ENCODE results near the gene SOCS6.

The SOCS6 gene

GRCh38 chr18:70308555-70309294 lies 19.9 kb downstream of the SOCS6 start:
- no peak for DNase-seq (ENCODE audit: low read depth)
- H3K4me3 ChIP-seq (ENCODE audit: control insufficient read depth, low read depth, low read length): no peak overlapping the region
- TF ChIP-seq CTCF (IDR thresholded peaks at IDR 0.05; ENCODE audit: control insufficient read depth, insufficient read depth, low read depth, low read length, missing control alignments): no peak

- no peak for TF ChIP-seq CTCF (IDR thresholded peaks at IDR 0.05; ENCODE audit: control insufficient read depth, insufficient read depth, low read depth, low read length, missing control alignments)
- H3K4me3 ChIP-seq (ENCODE audit: control insufficient read depth, low read depth, low read length): no peak overlapping the region
- no peak for DNase-seq (ENCODE audit: low read depth)
These were observed 21.9 kb downstream of the SOCS6 start for GRCh38 chr18:70310560-70311320.

GRCh38 chr18:70311726-70312125 lies 22.9 kb downstream of the SOCS6 start:
- TF ChIP-seq CTCF (IDR thresholded peaks at IDR 0.05; ENCODE audit: control insufficient read depth, insufficient read depth, low read depth, low read length, missing control alignments): no peak
- no peak for DNase-seq (ENCODE audit: low read depth)
- H3K4me3 ChIP-seq (ENCODE audit: control insufficient read depth, low read depth, low read length): no peak overlapping the region

- TF ChIP-seq CTCF (IDR thresholded peaks at IDR 0.05; ENCODE audit: control insufficient read depth, insufficient read depth, low read depth, low read length, missing control alignments): no peak
- no peak for DNase-seq (ENCODE audit: low read depth)
- no peak overlapping the region for H3K4me3 ChIP-seq (ENCODE audit: control insufficient read depth, low read depth, low read length)
These were observed 24.8 kb downstream of the SOCS6 start for GRCh38 chr18:70313640-70314039.

GRCh38 chr18:70314151-70314782 lies 25.4 kb downstream of the SOCS6 start:
- no peak for DNase-seq (ENCODE audit: low read depth)
- no peak for TF ChIP-seq CTCF (IDR thresholded peaks at IDR 0.05; ENCODE audit: control insufficient read depth, insufficient read depth, low read depth, low read length, missing control alignments)
- H3K4me3 ChIP-seq (ENCODE audit: control insufficient read depth, low read depth, low read length): no peak overlapping the region

- no peak overlapping the region for H3K4me3 ChIP-seq (ENCODE audit: control insufficient read depth, low read depth, low read length)
- TF ChIP-seq CTCF (IDR thresholded peaks at IDR 0.05; ENCODE audit: control insufficient read depth, insufficient read depth, low read depth, low read length, missing control alignments): no peak
- DNase-seq (ENCODE audit: low read depth): no peak
These were observed 30.3 kb downstream of the SOCS6 start for GRCh38 chr18:70319187-70319586.

Measured in AG09309 (cell line).